ENCODE results near the gene AP3M1.

The AP3M1 gene

GRCh38 chr10:74081192-74081803 lies 69.3 kb downstream of the AP3M1 start (continued):
- TF ChIP-seq ZNF654 (tag by site-specific recombination; IDR thresholded peaks at IDR 0.05; ENCODE audit: low read depth) (peak; percentile 70), ZNF704 (tag by site-specific recombination; IDR thresholded peaks at IDR 0.05) (no peak), ZNF274 (IDR thresholded peaks at IDR 0.05; ENCODE audit: low read length) (no peak), ZNF274 (tag by site-specific recombination; IDR thresholded peaks at IDR 0.05; ENCODE audit: borderline replicate concordance) (no peak), MEIS1 (CRISPR knock-in tag; IDR thresholded peaks at IDR 0.05; ENCODE audit: borderline replicate concordance) (no peak), ZNF362 (tag by site-specific recombination; IDR thresholded peaks at IDR 0.05) (peak; percentile 23; the same call in 1 of the 2 replicates)
- TF ChIP-seq, protein P1, sequence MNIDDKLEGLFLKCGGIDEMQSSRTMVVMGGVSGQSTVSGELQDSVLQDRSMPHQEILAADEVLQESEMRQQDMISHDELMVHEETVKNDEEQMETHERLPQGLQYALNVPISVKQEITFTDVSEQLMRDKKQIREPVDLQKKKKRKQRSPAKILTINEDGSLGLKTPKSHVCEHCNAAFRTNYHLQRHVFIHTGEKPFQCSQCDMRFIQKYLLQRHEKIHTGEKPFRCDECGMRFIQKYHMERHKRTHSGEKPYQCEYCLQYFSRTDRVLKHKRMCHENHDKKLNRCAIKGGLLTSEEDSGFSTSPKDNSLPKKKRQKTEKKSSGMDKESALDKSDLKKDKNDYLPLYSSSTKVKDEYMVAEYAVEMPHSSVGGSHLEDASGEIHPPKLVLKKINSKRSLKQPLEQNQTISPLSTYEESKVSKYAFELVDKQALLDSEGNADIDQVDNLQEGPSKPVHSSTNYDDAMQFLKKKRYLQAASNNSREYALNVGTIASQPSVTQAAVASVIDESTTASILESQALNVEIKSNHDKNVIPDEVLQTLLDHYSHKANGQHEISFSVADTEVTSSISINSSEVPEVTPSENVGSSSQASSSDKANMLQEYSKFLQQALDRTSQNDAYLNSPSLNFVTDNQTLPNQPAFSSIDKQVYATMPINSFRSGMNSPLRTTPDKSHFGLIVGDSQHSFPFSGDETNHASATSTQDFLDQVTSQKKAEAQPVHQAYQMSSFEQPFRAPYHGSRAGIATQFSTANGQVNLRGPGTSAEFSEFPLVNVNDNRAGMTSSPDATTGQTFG (tag by site-specific recombination; IDR thresholded peaks at IDR 0.05; ENCODE audit: borderline replicate concordance) = no peak

DNA sequence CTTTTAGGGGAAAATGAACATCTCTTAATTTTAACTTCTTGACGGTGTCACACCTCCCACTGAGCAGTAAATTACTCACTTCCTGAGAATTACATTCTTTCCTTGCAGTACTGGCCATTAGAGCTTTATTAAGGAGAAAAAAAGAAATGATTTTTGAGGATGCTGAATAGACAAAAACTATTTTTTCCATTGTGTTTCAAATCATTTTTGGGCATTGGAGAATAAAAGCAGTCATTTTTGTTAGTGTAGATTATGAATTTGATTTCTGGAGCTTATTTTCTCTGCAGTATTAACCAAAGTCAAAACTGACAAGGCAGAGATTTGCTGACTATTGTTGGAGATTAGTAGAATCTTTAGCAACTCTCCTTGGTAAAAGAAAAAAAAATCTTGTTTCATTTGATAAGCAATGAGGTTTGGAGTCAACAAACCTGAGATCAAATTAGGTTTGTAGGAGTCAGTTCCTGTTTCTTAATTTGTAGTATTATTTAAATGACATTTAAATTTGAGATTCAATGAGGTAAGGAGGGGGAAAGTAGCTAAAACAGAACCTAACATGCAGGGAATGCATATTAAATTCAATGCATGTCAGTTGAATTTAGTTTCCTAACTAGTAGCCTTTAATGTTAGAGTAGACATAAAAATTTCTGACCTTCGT lies 70.6 kb downstream of the AP3M1 start:
- H3K4me1 ChIP-seq (ENCODE audit: control insufficient read depth, insufficient read depth, low read length) = peaks cover 10% of the 10 kb centered on the region

More for the DNA sequence above, 70.6 kb downstream of the AP3M1 start:
- POLR2A ChIA-PET = interaction anchor here (1.0 kb wide), 1 partner anchor 82 kb away, joined by 3 read pairs; the partner anchor contains the start of gene VCL
- CTCF ChIA-PET = interaction anchor here (0.6 to 4.0 kb wide), 15 partner anchors 11 to 1425 kb away, joined by 3 to 79 read pairs (median 6); no protein-coding TSS in a partner anchor
- Histone ChIP-seq H3K36me3 (ENCODE audit: control insufficient read depth in 2 of 2, insufficient read depth in 1 of 2, low read length in 2 of 2) (peaks cover 9 to 33% of the 10 kb centered on the region in 2 experiments), H3K9me3 (ENCODE audit: control insufficient read depth, insufficient read depth, low read depth, low read length) (no peaks in the 10 kb centered on the region), H3K27ac (ENCODE audit: extremely low read depth, low read depth, low read length) (no peak overlapping the region), H3K4me3 (ENCODE audit: low read depth, low read length) (no peak overlapping the region)
- TF ChIP-seq, protein P2, sequence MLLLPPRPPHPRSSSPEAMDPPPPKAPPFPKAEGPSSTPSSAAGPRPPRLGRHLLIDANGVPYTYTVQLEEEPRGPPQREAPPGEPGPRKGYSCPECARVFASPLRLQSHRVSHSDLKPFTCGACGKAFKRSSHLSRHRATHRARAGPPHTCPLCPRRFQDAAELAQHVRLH (tag by site-specific recombination; IDR thresholded peaks at IDR 0.05) = no peak
- TF ChIP-seq ZNF558 (tag by site-specific recombination; IDR thresholded peaks at IDR 0.05) (no peak), ZNF629 (tag by site-specific recombination; IDR thresholded peaks at IDR 0.05) (0 out of 2 replicates have a peak, but pooled peaks have one; percentile 27), GLIS1 (tag by site-specific recombination; IDR thresholded peaks at IDR 0.05) (peak; percentile 70), ZNF692 (tag by site-specific recombination; IDR thresholded peaks at IDR 0.05) (no peak), GLI4 (tag by site-specific recombination; IDR thresholded peaks at IDR 0.05) (no peak), ZNF677 (tag by site-specific recombination; IDR thresholded peaks at IDR 0.05) (no peak), ZNF664 (tag by site-specific recombination; IDR thresholded peaks at IDR 0.05) (no peak), ZFP3 (tag by site-specific recombination; IDR thresholded peaks at IDR 0.05; ENCODE audit: low read depth) (no peak), PBX3 (CRISPR knock-in tag; IDR thresholded peaks at IDR 0.05) (no peak), PRDM6 (tag by site-specific recombination; IDR thresholded peaks at IDR 0.05) (peak; percentile 78), ZBTB8A (tag by site-specific recombination; IDR thresholded peaks at IDR 0.05) (no peak)
